GM12878 (cell line): Measurements from ENCODE around the gene ZNF121. TPM values are rescaled to one million over a fixed set of nuclear protein-coding genes. Genes with fewer than 3 reads are reported as not detected.

Source experiments
- BACH1 ChIP-seq: fragments of 450-650 bp; IDR thresholded peaks from 2 replicates; pipeline ENCODE4 v1.6.1; 2017; ENCODE audit warnings: mild to moderate bottlenecking, borderline replicate concordance
- ESRRA ChIP-seq: IDR thresholded peaks from 2 replicates; pipeline ENCODE4 v1.6.1; 2012; ENCODE audit warnings: mild to moderate bottlenecking, low read length, improper control_type of control experiment
- FOXM1 ChIP-seq: IDR thresholded peaks from 2 replicates; pipeline ENCODE4 v1.6.1; 2012; ENCODE audit warnings: low read depth, mild to moderate bottlenecking, inconsistent platforms, low read length, moderate library complexity
- HDAC6 ChIP-seq: fragments of 200-600 bp; sonication (generic); IDR thresholded peaks from one replicate; pipeline ENCODE4 v1.8.0; 2017; ENCODE audit warnings: antibody characterized with exemption; ENCODE audit not compliant: unreplicated experiment
- IKZF1 ChIP-seq: fragments of 450-650 bp; conservative IDR thresholded peaks from 2 replicates; pipeline ENCODE4 v1.6.1; 2017; ENCODE audit warnings: antibody characterized with exemption, mild to moderate bottlenecking
- JUNB ChIP-seq: IDR thresholded peaks from 2 replicates; pipeline ENCODE4 v1.6.1; 2016; ENCODE audit warnings: antibody characterized with exemption, mild to moderate bottlenecking
- MYC ChIP-seq: IDR thresholded peaks from 2 replicates; pipeline ENCODE4 v1.6.1; 2011; ENCODE audit warnings: mild to moderate bottlenecking, low read length, moderate library complexity, inconsistent platforms; ENCODE audit not compliant: insufficient read depth, insufficient replicate concordance, insufficient read length, severe bottlenecking
- NBN ChIP-seq: fragments of 450-650 bp; IDR thresholded peaks from 2 replicates; pipeline ENCODE4 v1.6.1; 2016
- POU2F2 ChIP-seq: IDR thresholded peaks from 3 replicates; pipeline ENCODE4 v1.6.1; 2011; ENCODE audit warnings: low read depth, mild to moderate bottlenecking, low read length, borderline replicate concordance
- SMAD5 ChIP-seq: IDR thresholded peaks from 2 replicates; pipeline ENCODE4 v1.6.1; 2016; ENCODE audit warnings: antibody characterized with exemption, low read depth
- TARDBP ChIP-seq: IDR thresholded peaks from 2 replicates; pipeline ENCODE4 v1.6.1; 2016; ENCODE audit warnings: borderline replicate concordance
- polyA plus RNA-seq, 11 experiments: library from polyadenylated mRNA; depleted of rRNA in 4 of 11; unstranded in 6 of 11; stranded (reverse) in 5 of 11; fragments of >200 nt; fragmentation: Nextera tagmentation in 4 of 11; fragmentation: Illumina TruSeq in 1 of 11; extraction: Ambion mirVana in 4 of 11; extraction: Trizol in 1 of 11; gene quantifications; 1 replicate in 1 of 11; 2 replicates in 10 of 11; pipeline versions ENCODE4 v1.2.1 to v1.2.3, GENCODE V29; 2011 to 2016; ENCODE audit warnings: inconsistent platforms in 2 of 11, missing spikeins in 2 of 11, low read depth in 1 of 11
- total RNA-seq, 4 experiments: library from RNA; depleted of rRNA in 3 of 4; stranded (reverse); fragments of >200 nt in 3 of 4; fragmentation: Illumina TruSeq in 1 of 4; extraction: Trizol in 1 of 4; gene quantifications; 2 replicates each; pipeline versions ENCODE4 v1.2.1 to v1.2.3, GENCODE V29; 2013 to 2021
- TF ChIP-seq, protein P1 (sequence below): fragments of 450-650 bp; IDR thresholded peaks from 2 replicates; pipeline ENCODE4 v1.6.1; 2017; ENCODE audit warnings: low read depth, mild to moderate bottlenecking, moderate library complexity
- TF ChIP-seq, protein P2 (sequence below): IDR thresholded peaks from 2 replicates; pipeline ENCODE4 v1.6.1; 2012; ENCODE audit warnings: improper control_type of control experiment, low read depth, low read length; ENCODE audit not compliant: insufficient replicate concordance
- TF ChIP-seq, protein P3 (sequence below): IDR thresholded peaks from 2 replicates; pipeline ENCODE4 v1.6.1; 2011; ENCODE audit warnings: low read depth, low read length, improper control_type of control experiment, borderline replicate concordance
- TF ChIP-seq, protein P4 (sequence below): fragments of 450-650 bp; IDR thresholded peaks from 2 replicates; pipeline ENCODE4 v1.6.1; 2017; ENCODE audit warnings: mild to moderate bottlenecking, moderate library complexity
- TF ChIP-seq, protein P5 (sequence below): IDR thresholded peaks from 2 replicates; pipeline ENCODE4 v1.6.1; 2012; ENCODE audit warnings: low read depth, low read length, improper control_type of control experiment

Gene ZNF121
- total and polyA plus RNA-seq, 10 of the 15 experiments (the other 5 are each of a cell fraction or from before 2014, with no cell fraction given), result 4.8 to 75.0 (median 17.7) TPM

DNA sequence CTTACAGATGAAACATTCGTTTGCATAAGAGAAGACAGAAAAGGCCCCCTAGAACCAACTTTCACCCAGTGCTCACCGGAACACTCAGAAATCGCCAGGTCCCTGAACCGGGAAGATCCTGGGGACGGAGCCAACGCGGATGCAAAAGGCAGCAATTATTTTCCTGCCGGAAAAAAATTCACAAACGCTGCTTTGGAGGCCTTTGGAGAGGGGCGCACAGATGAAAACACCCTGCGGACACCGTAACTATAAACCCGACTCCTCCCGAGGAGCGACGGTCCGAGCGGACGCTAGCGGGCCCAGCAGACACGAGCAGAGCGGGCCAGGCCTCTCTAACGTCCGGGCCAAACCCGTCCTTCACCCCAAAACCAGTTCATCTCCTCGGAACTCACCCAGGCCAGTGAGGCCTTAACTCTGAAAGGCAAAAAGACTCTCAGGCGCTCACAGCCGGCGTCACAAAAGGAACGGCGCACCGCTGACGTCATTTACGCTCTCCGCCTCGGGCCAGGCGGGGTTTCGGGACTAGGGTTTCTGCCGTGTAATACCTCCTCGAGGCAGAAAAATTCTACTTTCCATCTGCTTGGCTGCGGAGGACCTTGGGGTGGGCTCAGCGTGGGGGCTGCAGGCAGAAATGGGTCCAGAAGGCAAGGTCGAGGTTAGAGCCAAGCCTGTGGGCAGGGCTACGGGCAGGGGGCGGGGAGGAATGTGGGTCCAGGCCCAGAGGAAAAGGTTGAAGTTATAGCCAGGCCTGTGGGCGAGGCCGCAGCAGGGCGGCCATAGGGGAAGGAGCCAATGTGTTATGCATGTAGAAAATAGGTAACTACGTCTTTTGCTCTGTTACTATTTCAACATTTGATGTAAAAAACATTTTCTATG, 45.9 kb downstream of the ZNF121 start, which contains the start of gene ZNF426 (continued):
- TF ChIP-seq, protein P1, sequence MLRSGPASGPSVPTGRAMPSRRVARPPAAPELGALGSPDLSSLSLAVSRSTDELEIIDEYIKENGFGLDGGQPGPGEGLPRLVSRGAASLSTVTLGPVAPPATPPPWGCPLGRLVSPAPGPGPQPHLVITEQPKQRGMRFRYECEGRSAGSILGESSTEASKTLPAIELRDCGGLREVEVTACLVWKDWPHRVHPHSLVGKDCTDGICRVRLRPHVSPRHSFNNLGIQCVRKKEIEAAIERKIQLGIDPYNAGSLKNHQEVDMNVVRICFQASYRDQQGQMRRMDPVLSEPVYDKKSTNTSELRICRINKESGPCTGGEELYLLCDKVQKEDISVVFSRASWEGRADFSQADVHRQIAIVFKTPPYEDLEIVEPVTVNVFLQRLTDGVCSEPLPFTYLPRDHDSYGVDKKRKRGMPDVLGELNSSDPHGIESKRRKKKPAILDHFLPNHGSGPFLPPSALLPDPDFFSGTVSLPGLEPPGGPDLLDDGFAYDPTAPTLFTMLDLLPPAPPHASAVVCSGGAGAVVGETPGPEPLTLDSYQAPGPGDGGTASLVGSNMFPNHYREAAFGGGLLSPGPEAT, result peak; percentile 52; the same call in 1 of the 2 replicates
- TF ChIP-seq POU2F2, result 0 out of 3 replicates have a peak, but pooled peaks have one; percentile 10
- TF ChIP-seq, protein P2, sequence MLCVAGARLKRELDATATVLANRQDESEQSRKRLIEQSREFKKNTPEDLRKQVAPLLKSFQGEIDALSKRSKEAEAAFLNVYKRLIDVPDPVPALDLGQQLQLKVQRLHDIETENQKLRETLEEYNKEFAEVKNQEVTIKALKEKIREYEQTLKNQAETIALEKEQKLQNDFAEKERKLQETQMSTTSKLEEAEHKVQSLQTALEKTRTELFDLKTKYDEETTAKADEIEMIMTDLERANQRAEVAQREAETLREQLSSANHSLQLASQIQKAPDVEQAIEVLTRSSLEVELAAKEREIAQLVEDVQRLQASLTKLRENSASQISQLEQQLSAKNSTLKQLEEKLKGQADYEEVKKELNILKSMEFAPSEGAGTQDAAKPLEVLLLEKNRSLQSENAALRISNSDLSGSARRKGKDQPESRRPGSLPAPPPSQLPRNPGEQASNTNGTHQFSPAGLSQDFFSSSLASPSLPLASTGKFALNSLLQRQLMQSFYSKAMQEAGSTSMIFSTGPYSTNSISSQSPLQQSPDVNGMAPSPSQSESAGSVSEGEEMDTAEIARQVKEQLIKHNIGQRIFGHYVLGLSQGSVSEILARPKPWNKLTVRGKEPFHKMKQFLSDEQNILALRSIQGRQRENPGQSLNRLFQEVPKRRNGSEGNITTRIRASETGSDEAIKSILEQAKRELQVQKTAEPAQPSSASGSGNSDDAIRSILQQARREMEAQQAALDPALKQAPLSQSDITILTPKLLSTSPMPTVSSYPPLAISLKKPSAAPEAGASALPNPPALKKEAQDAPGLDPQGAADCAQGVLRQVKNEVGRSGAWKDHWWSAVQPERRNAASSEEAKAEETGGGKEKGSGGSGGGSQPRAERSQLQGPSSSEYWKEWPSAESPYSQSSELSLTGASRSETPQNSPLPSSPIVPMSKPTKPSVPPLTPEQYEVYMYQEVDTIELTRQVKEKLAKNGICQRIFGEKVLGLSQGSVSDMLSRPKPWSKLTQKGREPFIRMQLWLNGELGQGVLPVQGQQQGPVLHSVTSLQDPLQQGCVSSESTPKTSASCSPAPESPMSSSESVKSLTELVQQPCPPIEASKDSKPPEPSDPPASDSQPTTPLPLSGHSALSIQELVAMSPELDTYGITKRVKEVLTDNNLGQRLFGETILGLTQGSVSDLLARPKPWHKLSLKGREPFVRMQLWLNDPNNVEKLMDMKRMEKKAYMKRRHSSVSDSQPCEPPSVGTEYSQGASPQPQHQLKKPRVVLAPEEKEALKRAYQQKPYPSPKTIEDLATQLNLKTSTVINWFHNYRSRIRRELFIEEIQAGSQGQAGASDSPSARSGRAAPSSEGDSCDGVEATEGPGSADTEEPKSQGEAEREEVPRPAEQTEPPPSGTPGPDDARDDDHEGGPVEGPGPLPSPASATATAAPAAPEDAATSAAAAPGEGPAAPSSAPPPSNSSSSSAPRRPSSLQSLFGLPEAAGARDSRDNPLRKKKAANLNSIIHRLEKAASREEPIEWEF, result no peak
- peak; percentile 88 for TF ChIP-seq NBN
- peak; percentile 82 for TF ChIP-seq TARDBP
- no peak for TF ChIP-seq ESRRA
- TF ChIP-seq, protein P3, sequence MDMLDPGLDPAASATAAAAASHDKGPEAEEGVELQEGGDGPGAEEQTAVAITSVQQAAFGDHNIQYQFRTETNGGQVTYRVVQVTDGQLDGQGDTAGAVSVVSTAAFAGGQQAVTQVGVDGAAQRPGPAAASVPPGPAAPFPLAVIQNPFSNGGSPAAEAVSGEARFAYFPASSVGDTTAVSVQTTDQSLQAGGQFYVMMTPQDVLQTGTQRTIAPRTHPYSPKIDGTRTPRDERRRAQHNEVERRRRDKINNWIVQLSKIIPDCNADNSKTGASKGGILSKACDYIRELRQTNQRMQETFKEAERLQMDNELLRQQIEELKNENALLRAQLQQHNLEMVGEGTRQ, result no peak
- TF ChIP-seq, protein P4, sequence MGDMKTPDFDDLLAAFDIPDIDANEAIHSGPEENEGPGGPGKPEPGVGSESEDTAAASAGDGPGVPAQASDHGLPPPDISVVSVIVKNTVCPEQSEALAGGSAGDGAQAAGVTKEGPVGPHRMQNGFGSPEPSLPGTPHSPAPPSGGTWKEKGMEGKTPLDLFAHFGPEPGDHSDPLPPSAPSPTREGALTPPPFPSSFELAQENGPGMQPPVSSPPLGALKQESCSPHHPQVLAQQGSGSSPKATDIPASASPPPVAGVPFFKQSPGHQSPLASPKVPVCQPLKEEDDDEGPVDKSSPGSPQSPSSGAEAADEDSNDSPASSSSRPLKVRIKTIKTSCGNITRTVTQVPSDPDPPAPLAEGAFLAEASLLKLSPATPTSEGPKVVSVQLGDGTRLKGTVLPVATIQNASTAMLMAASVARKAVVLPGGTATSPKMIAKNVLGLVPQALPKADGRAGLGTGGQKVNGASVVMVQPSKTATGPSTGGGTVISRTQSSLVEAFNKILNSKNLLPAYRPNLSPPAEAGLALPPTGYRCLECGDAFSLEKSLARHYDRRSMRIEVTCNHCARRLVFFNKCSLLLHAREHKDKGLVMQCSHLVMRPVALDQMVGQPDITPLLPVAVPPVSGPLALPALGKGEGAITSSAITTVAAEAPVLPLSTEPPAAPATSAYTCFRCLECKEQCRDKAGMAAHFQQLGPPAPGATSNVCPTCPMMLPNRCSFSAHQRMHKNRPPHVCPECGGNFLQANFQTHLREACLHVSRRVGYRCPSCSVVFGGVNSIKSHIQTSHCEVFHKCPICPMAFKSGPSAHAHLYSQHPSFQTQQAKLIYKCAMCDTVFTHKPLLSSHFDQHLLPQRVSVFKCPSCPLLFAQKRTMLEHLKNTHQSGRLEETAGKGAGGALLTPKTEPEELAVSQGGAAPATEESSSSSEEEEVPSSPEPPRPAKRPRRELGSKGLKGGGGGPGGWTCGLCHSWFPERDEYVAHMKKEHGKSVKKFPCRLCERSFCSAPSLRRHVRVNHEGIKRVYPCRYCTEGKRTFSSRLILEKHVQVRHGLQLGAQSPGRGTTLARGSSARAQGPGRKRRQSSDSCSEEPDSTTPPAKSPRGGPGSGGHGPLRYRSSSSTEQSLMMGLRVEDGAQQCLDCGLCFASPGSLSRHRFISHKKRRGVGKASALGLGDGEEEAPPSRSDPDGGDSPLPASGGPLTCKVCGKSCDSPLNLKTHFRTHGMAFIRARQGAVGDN, result 0 out of 2 replicates have a peak, but pooled peaks have one; percentile 41
- TF ChIP-seq IKZF1, result no peak
- TF ChIP-seq SMAD5, result peak; percentile 43; the same call in 1 of the 2 replicates
- no peak for TF ChIP-seq JUNB
- TF ChIP-seq, protein P5, sequence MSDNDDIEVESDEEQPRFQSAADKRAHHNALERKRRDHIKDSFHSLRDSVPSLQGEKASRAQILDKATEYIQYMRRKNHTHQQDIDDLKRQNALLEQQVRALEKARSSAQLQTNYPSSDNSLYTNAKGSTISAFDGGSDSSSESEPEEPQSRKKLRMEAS, result peak; percentile 70; the same call in 1 of the 2 replicates
- TF ChIP-seq HDAC6, result no peak
- TF ChIP-seq BACH1, result no peak
- TF ChIP-seq FOXM1, result 0 out of 2 replicates have a peak, but pooled peaks have one; percentile 15
- TF ChIP-seq MYC, result no peak
